Fibroblast of skin of right quadriceps (primary cell): Measurements from ENCODE around the gene G0S2.

ENCODE experiments used
- DNase-seq: peaks from one replicate; pipeline ENCODE4 v3.0.0-alpha.2; 2013

G0S2 gene

GRCh38 chr1:209648931-209649776 lies 26.1 kb upstream of the G0S2 start:
- DNase-seq, result peak; percentile 87

GRCh38 chr1:209650454-209650853 lies 24.8 kb upstream of the G0S2 start:
- DNase-seq, result no peak

- peak; percentile 44 for DNase-seq
Measured at GRCh38 chr1:209651138-209651587, 24.0 kb upstream of the G0S2 start.

- DNase-seq, result no peak
Measured at GRCh38 chr1:209652121-209652735, 23.0 kb upstream of the G0S2 start, which contains the start of gene LAMB3. TSS of gene LAMB3 (minus strand) at chr1:209652425. CDS start at chr1:209650944, 1,481 bp downstream.

- peak; percentile 40 for DNase-seq
Measured at GRCh38 chr1:209652873-209653401, 22.3 kb upstream of the G0S2 start.

GRCh38 chr1:209653915-209654351 lies 21.3 kb upstream of the G0S2 start:
- no peak for DNase-seq

GRCh38 chr1:209655411-209656231 lies 19.6 kb upstream of the G0S2 start:
- no peak for DNase-seq

- DNase-seq, result no peak
Measured at GRCh38 chr1:209657140-209657879, 17.9 kb upstream of the G0S2 start.

GRCh38 chr1:209657918-209658317 lies 17.3 kb upstream of the G0S2 start:
- DNase-seq, result no peak

- DNase-seq, result no peak
Measured at GRCh38 chr1:209659909-209660308, 15.3 kb upstream of the G0S2 start.

- no peak for DNase-seq
Measured at GRCh38 chr1:209661071-209661470, 14.1 kb upstream of the G0S2 start.

- no peak for DNase-seq
Measured at GRCh38 chr1:209662879-209663327, 12.3 kb upstream of the G0S2 start.

- DNase-seq, result no peak
Measured at GRCh38 chr1:209667103-209667502, 8.1 kb upstream of the G0S2 start.

- no peak for DNase-seq
Measured at GRCh38 chr1:209667708-209668107, 7.5 kb upstream of the G0S2 start.

- DNase-seq, result no peak
Measured at GRCh38 chr1:209670441-209671082, 4.7 kb upstream of the G0S2 start.

GRCh38 chr1:209672705-209673630 lies 2.2 kb upstream of the G0S2 start:
- no peak for DNase-seq

GRCh38 chr1:209673631-209674417 lies 1.4 kb upstream of the G0S2 start:
- DNase-seq, result peak; percentile 34

- no peak for DNase-seq
Measured at GRCh38 chr1:209675565-209676154, 448 bp downstream of the G0S2 start.

GRCh38 chr1:209678981-209679539 lies 3.8 kb downstream of the G0S2 start:
- no peak for DNase-seq
